Uterus (tissue), 4 donors: ENCODE measurements around the gene RAP1A. TPM values are rescaled to one million over a fixed set of nuclear protein-coding genes. Genes with fewer than 3 reads are reported as not detected.
"Not testable (repeated sequence)": the region's sequence is repeated elsewhere in the genome, so short reads cannot be mapped to it uniquely, and the experiment has no call there.

Source experiments
- DNase-seq, 2 donors: peaks; one replicate each; pipeline ENCODE4 v3.0.0-alpha.2; 2019 to 2020
- H3K27ac ChIP-seq, 2 donors: fragments of 200-600 bp; sonication (generic); 1 replicate in 1 of 2; 2 replicates in 1 of 2; pipeline ENCODE4 v1.5.1; 2016 to 2018
- H3K27me3 ChIP-seq, 2 donors: fragments of 200-600 bp; sonication (generic); one replicate each; pipeline ENCODE4 v1.5.1; 2018 to 2019; ENCODE audit warnings: control low read depth in 1 of 2
- H3K36me3 ChIP-seq, 2 donors: fragments of 200-600 bp; sonication (generic); one replicate each; pipeline ENCODE4 v1.5.1; 2019; ENCODE audit warnings: control low read depth in 1 of 2
- H3K4me1 ChIP-seq, 2 donors: fragments of 200-600 bp; sonication (generic); one replicate each; pipeline ENCODE4 v1.5.1; 2018 to 2019; ENCODE audit warnings: control low read depth in 1 of 2
- H3K4me3 ChIP-seq, 2 donors: fragments of 200-600 bp; sonication (generic); 1 replicate in 1 of 2; 2 replicates in 1 of 2; pipeline ENCODE4 v1.5.1; 2018 to 2019; ENCODE audit warnings: mild to moderate bottlenecking in 1 of 2
- H3K9me3 ChIP-seq, 2 donors: fragments of 200-600 bp; sonication (generic); one replicate each; pipeline ENCODE4 v1.5.1; 2019; ENCODE audit warnings: control low read depth in 1 of 2
- CTCF ChIP-seq, 4 experiments: fragments of 200-600 bp in 2 of 4; fragments of 450-650 bp in 2 of 4; sonication (generic) in 2 of 4; IDR thresholded peaks; one replicate each; pipeline ENCODE4 v1.5.1; 2016 to 2019; ENCODE audit warnings: antibody characterized with exemption in 4 of 4, mild to moderate bottlenecking in 2 of 4, moderate library complexity in 1 of 4
- POLR2A ChIP-seq, 2 donors: fragments of 450-650 bp; IDR thresholded peaks; one replicate each; pipeline ENCODE4 v1.6.1; 2016; ENCODE audit warnings: antibody characterized with exemption in 2 of 2, mild to moderate bottlenecking in 1 of 2, moderate library complexity in 1 of 2
- intact Hi-C: fragments of 100-400 bp; cut with DNase I; formaldehyde crosslinking; loops from one replicate; pipeline ENCODE4 v1.15.1; 2023; ENCODE audit warnings: low total_unique reads
- total RNA-seq, 4 donors: library from RNA; depleted of rRNA in 3 of 4; stranded (reverse); fragments of >200 nt in 3 of 4; gene quantifications; one replicate each; pipeline versions ENCODE4 v1.1.0 to v1.2.4, GENCODE V29; 2014 to 2023
- donor health status: DM: yes; HTN: yes; CAD: no.

The RAP1A gene
- total RNA-seq, 4 donors from 2014 or later: 47.6 to 94.8 (median 60.2) TPM

GRCh38 chr1:111629190-111629954 is 9.8 kb downstream of the RAP1A start:
- no peak for DNase-seq
- Histone ChIP-seq H3K27me3 (no peaks in the 10 kb centered on the region), H3K36me3 (no peaks in the 10 kb centered on the region), H3K27ac (no peak overlapping the region), H3K4me3 (no peak overlapping the region), H3K9me3 (no peaks in the 10 kb centered on the region), H3K4me1 (peaks cover 0 to 13% of the 10 kb centered on the region in 2 donors)
- intact Hi-C loops: no loop called here
- no peak for TF ChIP-seq CTCF (IDR thresholded peaks at IDR 0.05)
- TF ChIP-seq POLR2A (IDR thresholded peaks at IDR 0.05): no peak

DNA sequence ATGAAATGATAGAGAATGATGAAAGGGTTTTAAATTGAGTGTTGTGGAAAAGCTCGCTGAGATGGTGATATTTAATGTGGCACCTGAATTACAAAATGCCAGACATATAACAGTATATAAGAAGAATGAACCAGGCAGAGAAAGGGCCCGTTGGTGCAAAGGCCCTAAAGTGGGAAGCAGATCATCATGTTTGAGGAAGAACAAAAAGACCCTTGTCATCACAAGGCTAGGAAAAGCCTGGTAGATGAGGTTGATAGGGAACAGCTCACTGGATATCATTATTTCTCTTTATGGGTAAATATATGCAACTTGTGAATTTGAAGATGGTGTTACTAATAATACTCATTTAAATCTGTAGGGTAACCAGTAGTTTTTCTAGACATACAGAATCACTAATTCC is 11.0 kb downstream of the RAP1A start:
- Histone ChIP-seq H3K27me3 (no peaks in the 10 kb centered on the region), H3K27ac (no peak overlapping the region), H3K4me3 (no peak overlapping the region), H3K9me3 (no peaks in the 10 kb centered on the region), H3K36me3 (no peaks in the 10 kb centered on the region), H3K4me1 (peaks cover 0 to 7% of the 10 kb centered on the region in 2 donors)
- intact Hi-C loops: no loop called here
- TF ChIP-seq POLR2A (IDR thresholded peaks at IDR 0.05): no peak
- no peak for TF ChIP-seq CTCF (IDR thresholded peaks at IDR 0.05)
- DNase-seq: no peak

DNA sequence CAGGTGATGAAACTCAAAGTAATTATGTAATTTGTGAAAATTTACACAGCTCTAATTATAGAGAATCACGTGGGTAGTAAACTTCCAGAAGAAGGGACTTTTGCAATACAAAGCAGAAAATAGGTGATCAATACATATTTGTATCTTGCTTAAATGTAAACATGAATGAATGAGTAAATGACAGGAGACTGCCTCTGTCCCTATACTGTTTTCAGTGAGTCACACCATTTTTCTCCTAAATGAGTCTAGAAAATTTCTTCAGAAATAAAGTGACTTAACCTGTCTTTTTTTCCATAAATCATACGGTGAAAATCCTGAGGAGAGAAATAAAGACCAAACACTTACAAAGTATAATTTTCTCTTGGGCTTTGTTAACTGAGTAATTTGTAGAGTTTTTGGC is 11.9 kb downstream of the RAP1A start:
- DNase-seq: no peak
- Histone ChIP-seq H3K4me1 (peaks cover 0 to 7% of the 10 kb centered on the region in 2 donors), H3K36me3 (no peaks in the 10 kb centered on the region), H3K27me3 (no peaks in the 10 kb centered on the region), H3K9me3 (no peaks in the 10 kb centered on the region), H3K27ac (no peak overlapping the region), H3K4me3 (no peak overlapping the region)
- intact Hi-C loops: no loop called here
- TF ChIP-seq POLR2A (IDR thresholded peaks at IDR 0.05) (no peak), CTCF (IDR thresholded peaks at IDR 0.05) (no peak)

GRCh38 chr1:111632771-111633170 is 13.2 kb downstream of the RAP1A start:
- intact Hi-C loops, H3K4me1 ChIP-seq: not testable (repeated sequence)

DNA sequence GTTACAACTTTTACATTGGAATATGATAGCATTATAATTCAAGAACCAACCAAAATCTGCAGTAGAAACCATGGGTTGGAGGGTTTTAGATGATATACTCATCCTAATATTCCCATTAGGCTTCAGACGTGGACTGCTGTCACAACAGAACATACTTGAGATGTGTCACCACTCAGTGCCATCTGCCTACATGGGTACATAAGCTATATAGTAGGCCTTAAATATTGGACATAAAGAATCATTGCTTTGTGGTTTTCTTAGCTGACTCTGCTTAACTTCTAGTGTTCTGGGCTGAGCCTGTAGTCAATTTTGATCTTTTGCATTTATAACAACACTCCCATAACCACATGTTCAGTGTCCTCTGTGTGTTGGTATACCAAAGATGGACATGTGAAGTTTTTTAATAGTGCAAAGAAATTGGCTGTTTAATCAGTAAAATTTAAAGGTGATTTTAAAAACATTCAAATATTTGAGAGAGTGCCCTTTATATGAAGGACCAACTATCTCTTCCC is 14.2 kb downstream of the RAP1A start:
- H3K27ac ChIP-seq: no peak overlapping the region
- H3K27me3 ChIP-seq: no peaks in the 10 kb centered on the region
- no peak overlapping the region for H3K4me3 ChIP-seq
- no peaks in the 10 kb centered on the region for H3K36me3 ChIP-seq
- intact Hi-C loops: no loop called here
- DNase-seq: no peak
- TF ChIP-seq POLR2A (IDR thresholded peaks at IDR 0.05): no peak
- no peak for TF ChIP-seq CTCF (IDR thresholded peaks at IDR 0.05)
- peaks cover 0 to 7% of the 10 kb centered on the region in 2 donors for H3K4me1 ChIP-seq
- H3K9me3 ChIP-seq: no peaks in the 10 kb centered on the region

More at GRCh38 chr1:111632771-111633170, 13.2 kb downstream of the RAP1A start:
- not testable (repeated sequence) for H3K27ac ChIP-seq, DNase-seq, H3K27me3 ChIP-seq, H3K4me3 ChIP-seq, H3K9me3 ChIP-seq, H3K36me3 ChIP-seq
